MM.1S (cell line): ENCODE measurements around the gene CCDC63.

Experiments
- CTCF ChIP-seq: fragments of 300-600 bp; sonication (generic); IDR thresholded peaks from 2 replicates; pipeline ENCODE4 v1.5.1; 2016; ENCODE audit warnings: antibody characterized with exemption, low read length, mixed read lengths
- EZH2 ChIP-seq: fragments of 300-600 bp; sonication (generic); optimal IDR thresholded peaks from 2 replicates; pipeline ENCODE3; 2017; ENCODE audit warnings: low read depth, mild to moderate bottlenecking, antibody characterized with exemption, low read length, mixed read lengths

- TF ChIP-seq CTCF, result no peak
- no peak for TF ChIP-seq EZH2
These were observed 37.6 kb upstream of the CCDC63 start for GRCh38 chr12:110809149-110809548.
